Tongue (tissue), 2 donors: ENCODE measurements around the gene CTSH. TPM values are rescaled to one million over a fixed set of nuclear protein-coding genes. Genes with fewer than 3 reads are reported as not detected.
"Not testable (repeated sequence)": the region's sequence is repeated elsewhere in the genome, so short reads cannot be mapped to it uniquely, and the experiment has no call there.

Source experiments
- DNase-seq: peaks from one replicate; pipeline ENCODE4 v3.0.0-alpha.2; 2015
- total RNA-seq: library from RNA; depleted of rRNA; stranded (reverse); fragments of >200 nt; gene quantifications from one replicate; pipeline ENCODE4 v1.2.3, GENCODE V29; 2014

CTSH gene
- total RNA-seq, 1 donor from 2014 or later: 43.0 TPM

- no peak for DNase-seq
Observed at GRCh38 chr15:78938658-78939488, 6.0 kb downstream of the CTSH start.

DNA sequence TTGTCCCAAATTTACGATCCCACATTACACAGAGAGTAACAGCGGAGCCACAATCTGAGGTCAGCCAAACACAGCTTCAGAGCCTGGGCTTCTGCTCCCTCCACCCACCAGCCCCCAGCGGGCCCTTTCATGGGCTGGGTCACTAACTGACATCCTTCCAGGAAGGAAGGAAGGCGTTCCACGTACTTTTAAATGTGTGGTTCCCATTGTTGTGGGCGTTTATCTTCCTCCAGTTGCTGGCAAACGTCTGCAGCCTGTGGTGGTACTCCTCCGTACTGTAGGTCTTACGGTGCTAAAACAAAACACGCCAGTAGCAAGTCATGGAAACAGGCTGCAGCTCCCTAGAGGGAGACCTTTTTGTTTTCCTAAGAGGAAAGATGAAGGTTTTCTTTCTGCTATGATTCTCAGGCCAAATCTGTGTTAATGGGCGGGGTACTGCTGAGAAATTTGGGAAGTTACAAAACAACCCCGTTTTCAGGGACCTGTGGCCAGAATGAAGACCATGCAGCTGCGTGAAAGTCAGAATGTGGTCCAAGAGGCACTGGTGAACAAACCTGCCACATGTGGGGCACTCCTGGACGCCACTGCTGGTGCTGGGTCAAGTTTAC is 7.6 kb downstream of the CTSH start:
- no peak for DNase-seq

DNA sequence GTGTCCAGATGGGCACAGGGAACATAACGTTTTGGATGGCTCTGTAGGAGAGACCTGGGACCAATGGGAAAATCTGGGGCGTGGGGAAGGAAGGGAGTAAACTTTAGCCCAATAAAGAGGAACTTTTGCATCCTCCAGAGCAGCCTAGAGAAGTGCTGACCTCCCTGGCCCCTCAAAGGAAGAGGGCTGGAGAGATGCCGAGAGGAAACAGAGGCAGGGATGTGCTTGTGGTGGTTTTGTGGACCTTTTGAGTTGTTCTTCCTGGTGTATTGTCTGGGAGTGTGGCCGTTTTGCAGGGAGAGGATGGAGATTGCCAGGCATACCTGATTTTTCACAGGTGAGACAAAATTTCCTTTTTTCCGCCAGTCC is 10.2 kb downstream of the CTSH start:
- DNase-seq: no peak

GRCh38 chr15:78933823-78934654 is 10.8 kb downstream of the CTSH start:
- DNase-seq: peak; percentile 87

- no peak for DNase-seq
Observed at GRCh38 chr15:78933187-78933822, 11.5 kb downstream of the CTSH start.

DNA sequence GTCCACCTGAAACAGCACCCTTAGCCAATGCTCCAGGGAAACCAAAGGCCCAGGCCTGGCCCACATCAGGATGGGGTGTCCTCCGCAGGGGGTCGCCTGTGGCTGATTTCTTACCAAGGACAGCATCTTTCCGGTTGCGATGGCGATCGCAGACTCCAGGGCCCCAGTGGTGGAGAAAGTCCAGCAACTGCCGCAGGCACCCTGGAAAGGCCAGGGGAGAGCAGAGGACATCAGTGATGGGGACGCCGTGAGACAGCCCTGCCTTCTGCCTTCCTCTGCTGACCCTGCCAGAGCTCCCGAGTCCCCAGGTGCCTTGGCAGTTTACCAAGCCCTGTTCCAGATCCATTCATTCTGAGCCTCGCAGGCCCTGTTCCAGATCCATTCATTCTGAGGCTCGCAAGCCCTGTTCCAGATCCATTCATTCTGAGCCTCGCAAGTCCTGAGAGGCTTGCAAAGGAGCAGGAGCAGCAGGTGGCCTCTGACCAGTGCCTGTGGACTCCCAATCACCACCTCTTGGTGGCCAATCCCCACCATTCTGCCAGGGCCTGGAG is 12.5 kb downstream of the CTSH start:
- DNase-seq: no peak

DNA sequence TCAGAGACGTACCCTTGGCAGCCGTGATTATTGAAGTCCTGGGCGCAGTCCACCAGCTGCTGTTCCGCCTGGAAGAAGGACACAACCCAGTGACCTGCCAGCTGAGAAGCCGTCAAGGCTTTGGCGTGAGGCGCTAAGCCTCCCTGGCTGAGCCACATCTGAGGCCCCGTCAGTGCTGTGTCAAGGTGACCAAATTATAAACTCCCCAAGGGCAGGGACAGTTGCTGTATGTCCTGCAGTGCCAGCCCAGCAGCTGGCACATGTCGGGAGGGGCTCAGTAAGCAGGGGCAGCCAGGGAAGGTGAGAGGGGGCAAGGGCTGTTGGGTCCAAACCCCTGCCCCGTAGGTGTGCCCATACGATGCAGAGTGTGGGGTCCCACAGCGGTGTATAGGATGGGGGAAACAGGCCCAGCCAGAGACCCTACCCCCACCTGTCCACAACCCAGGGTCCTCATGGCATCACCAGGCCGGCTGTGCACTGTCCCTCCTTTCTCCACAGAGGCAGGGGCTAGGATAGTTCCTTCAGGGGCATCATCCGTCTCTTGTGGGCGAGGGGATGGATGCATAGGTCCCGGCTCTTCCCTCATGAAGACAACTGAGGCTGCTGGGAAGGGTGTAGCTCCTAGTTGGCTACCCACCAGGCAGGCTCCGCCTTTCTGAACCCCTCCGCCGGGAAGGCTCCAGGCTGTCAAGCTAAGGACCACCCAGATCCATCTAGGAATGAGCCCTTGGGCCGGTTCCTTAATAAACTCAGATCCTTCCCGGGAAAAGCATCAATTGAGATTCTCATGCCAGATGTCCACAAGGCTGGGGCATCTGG is 13.2 kb downstream of the CTSH start:
- DNase-seq: no peak

- no peak for DNase-seq
Observed at GRCh38 chr15:78930577-78931388, 14.1 kb downstream of the CTSH start.

- no peak for DNase-seq
Observed at GRCh38 chr15:78929536-78930264, 15.1 kb downstream of the CTSH start.

DNA sequence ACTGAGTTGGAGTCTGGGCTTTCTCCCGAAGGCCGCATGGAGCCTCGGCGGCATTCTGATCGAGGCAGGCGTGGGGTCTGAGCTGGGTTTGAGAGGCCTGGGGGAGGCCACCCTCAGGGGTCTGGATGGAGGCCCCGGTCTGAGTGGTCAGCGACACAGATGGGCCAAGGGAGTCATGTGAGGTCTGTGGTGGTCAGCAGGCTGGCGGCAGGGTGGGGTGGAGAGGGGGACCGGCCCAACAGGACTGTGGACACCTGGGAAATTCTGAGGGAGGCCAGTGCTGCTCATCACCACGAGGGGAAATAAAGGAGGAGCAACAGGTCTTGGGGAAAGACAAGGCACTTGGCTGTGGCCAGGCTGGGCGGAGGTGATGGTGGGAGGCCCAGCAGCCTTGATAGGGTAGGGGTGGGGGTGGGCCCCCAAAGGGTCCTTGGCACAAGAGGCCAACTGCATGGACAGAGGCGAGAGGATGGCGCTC is 16.2 kb downstream of the CTSH start:
- DNase-seq: no peak

- not testable (repeated sequence) for DNase-seq
Observed at GRCh38 chr15:78928176-78928575, 16.7 kb downstream of the CTSH start.

GRCh38 chr15:78927077-78927790 is 17.6 kb downstream of the CTSH start:
- DNase-seq: no peak

- no peak for DNase-seq
Observed at GRCh38 chr15:78925956-78926743, 18.7 kb downstream of the CTSH start.

- DNase-seq: no peak
Observed at GRCh38 chr15:78925076-78925624, 19.7 kb downstream of the CTSH start.

DNA sequence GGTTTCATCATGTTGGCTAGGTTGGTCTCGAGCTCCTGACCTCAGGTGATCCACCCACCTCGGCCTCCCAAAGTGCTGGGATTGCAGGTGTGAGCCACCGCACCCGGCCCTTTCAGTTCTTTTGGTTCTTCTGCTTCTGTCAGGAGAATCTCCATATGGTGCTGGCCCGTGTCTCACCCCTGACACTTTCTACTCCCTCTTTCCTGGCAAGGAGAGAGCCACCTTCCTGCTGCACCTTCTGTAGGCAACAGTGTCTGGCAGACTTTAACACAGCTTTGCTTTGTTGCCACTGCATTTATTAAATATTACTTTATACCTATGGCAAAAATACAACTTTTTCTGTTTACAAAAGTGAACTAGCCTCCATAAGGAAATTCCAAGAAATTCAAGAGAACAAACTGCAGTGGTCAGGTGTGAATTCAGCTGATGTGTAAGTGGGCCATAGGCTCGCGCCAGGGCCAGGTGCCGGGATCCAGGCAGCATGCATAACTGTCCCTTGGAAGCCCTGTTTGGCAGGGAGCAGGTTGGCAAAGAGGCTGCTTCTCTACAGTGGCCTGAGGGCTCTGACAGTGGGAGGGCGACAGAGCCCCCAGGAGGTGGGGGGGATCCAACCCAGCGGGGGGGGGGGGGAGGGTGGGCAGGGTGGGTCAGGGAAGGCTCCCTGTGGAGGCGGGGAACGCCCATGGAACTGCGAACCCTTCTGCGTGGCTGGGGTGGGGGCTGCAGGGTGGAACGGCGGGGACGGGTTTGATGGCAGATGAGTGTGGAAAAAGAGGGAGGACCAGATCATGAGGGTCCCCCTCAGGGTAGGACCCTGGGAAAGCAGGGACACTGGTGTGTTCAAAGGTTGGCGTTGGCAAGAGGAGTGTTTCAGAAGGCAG is 21.1 kb downstream of the CTSH start:
- no peak for DNase-seq

- DNase-seq: no peak
Observed at GRCh38 chr15:78923015-78923414, 21.8 kb downstream of the CTSH start.

- DNase-seq: peak; percentile 52
Observed at GRCh38 chr15:78922527-78922926, 22.3 kb downstream of the CTSH start.
